ENCODE data around the gene TM4SF4. TPM values are rescaled to one million over a fixed set of nuclear protein-coding genes. Genes with fewer than 3 reads are reported as not detected.

Gene TM4SF4
- total RNA-seq, 1 experiment from 2014 or later = 2.7 TPM

DNA sequence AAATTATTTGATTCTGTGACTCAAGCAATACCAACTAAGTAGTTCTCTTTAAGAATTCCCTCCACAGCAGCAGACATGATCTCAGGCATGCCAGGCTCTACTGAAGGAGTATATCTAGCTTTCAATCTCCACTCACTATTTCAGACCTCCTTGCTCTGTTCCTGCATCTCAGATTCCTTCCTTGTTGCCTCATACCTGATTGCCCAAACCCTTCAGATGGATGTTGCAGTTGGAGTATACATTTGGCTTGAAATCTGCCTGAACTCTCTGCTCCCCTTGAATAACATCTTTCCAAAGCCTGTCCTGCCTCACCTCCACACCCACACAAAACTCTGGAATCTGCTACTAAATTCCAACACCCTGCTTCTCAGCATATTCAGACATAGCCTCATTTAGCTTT, 19.8 kb upstream of the TM4SF4 start:
- TF ChIP-seq, protein P1, sequence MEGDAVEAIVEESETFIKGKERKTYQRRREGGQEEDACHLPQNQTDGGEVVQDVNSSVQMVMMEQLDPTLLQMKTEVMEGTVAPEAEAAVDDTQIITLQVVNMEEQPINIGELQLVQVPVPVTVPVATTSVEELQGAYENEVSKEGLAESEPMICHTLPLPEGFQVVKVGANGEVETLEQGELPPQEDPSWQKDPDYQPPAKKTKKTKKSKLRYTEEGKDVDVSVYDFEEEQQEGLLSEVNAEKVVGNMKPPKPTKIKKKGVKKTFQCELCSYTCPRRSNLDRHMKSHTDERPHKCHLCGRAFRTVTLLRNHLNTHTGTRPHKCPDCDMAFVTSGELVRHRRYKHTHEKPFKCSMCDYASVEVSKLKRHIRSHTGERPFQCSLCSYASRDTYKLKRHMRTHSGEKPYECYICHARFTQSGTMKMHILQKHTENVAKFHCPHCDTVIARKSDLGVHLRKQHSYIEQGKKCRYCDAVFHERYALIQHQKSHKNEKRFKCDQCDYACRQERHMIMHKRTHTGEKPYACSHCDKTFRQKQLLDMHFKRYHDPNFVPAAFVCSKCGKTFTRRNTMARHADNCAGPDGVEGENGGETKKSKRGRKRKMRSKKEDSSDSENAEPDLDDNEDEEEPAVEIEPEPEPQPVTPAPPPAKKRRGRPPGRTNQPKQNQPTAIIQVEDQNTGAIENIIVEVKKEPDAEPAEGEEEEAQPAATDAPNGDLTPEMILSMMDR (IDR thresholded peaks at IDR 0.05; ENCODE audit: insufficient read depth in 1 of 2, low read depth in 1 of 2, low read length in 1 of 2, severe bottlenecking in 1 of 2, unreplicated experiment in 1 of 2) = no peak
- no peak overlapping the region for H3K4me3 ChIP-seq (ENCODE audit: low read depth, low read length)
- ChIA-PET POLR2A (no interaction called here), CTCF (no interaction called here)
- no peaks in the 10 kb centered on the region for H3K36me3 ChIP-seq (ENCODE audit: control insufficient read depth, insufficient read depth, low read length)
- no peak for DNase-seq
- Mint-ChIP-seq H3K4me3 (ENCODE audit: unreplicated experiment) (no peak overlapping the region), H3K9me3 (ENCODE audit: unreplicated experiment) (peaks cover 38% of the 10 kb centered on the region), H3K27ac (ENCODE audit: unreplicated experiment) (no peak overlapping the region), H3K27me3 (ENCODE audit: insufficient read depth, unreplicated experiment) (no peaks in the 10 kb centered on the region), H3K4me1 (ENCODE audit: low read depth, unreplicated experiment) (peaks cover 24% of the 10 kb centered on the region), H3K36me3 (ENCODE audit: insufficient read depth, unreplicated experiment) (peaks cover 4% of the 10 kb centered on the region)
- BruUV-seq (replicated peaks) = no TSS peak
- H3K27me3 ChIP-seq (replicated peaks; ENCODE audit: control insufficient read depth, insufficient read depth, low read length) = no peaks in the 10 kb centered on the region
- intact Hi-C loops (cut with micrococcal nuclease; ENCODE audit: unreplicated experiment) = no loop called here
- peaks cover 11% of the 10 kb centered on the region; the same call in 1 of the 2 replicates for H3K4me1 ChIP-seq
- peaks cover 23% of the 10 kb centered on the region for H3K9me3 ChIP-seq

DNA sequence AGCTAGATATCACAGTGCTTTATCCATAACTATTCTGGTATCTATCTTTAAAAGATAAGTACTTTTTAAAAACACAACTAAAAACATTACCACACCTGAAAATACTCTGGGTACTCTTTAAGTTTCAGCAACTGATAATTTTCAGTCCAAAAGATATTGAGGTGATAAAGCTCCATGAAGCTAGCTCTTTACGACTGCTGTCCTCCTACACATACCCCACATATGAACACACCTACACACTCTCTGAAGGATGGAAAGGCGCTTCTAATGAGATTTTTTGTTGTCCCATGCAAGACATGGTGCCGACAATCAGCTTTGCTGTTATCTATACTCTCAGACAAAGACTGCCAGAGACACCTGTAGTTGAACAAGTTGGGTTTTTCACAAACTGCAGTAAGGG, 19.1 kb upstream of the TM4SF4 start:
- TF ChIP-seq, protein P1 (IDR thresholded peaks at IDR 0.05; ENCODE audit: insufficient read depth in 1 of 2, low read depth in 1 of 2, low read length in 1 of 2, severe bottlenecking in 1 of 2, unreplicated experiment in 1 of 2) = no peak
- no peaks in the 10 kb centered on the region for H3K27me3 ChIP-seq (replicated peaks; ENCODE audit: control insufficient read depth, insufficient read depth, low read length)
- no peak overlapping the region for H3K4me3 ChIP-seq (ENCODE audit: low read depth, low read length)
- DNase-seq = no peak
- Mint-ChIP-seq H3K36me3 (ENCODE audit: insufficient read depth, unreplicated experiment) (peaks cover 4% of the 10 kb centered on the region), H3K27me3 (ENCODE audit: insufficient read depth, unreplicated experiment) (no peaks in the 10 kb centered on the region), H3K9me3 (ENCODE audit: unreplicated experiment) (peaks cover 38% of the 10 kb centered on the region), H3K27ac (ENCODE audit: unreplicated experiment) (no peak overlapping the region), H3K4me1 (ENCODE audit: low read depth, unreplicated experiment) (peaks cover 20% of the 10 kb centered on the region), H3K4me3 (ENCODE audit: unreplicated experiment) (no peak overlapping the region)
- peaks cover 10% of the 10 kb centered on the region; the same call in 1 of the 2 replicates for H3K4me1 ChIP-seq
- intact Hi-C loops (cut with micrococcal nuclease; ENCODE audit: unreplicated experiment) = no loop called here
- CTCF ChIA-PET = no interaction called here
- peaks cover 23% of the 10 kb centered on the region for H3K9me3 ChIP-seq
- H3K36me3 ChIP-seq (ENCODE audit: control insufficient read depth, insufficient read depth, low read length) = no peaks in the 10 kb centered on the region
- POLR2A ChIA-PET = no interaction called here
- no TSS peak for BruUV-seq (replicated peaks)

DNA sequence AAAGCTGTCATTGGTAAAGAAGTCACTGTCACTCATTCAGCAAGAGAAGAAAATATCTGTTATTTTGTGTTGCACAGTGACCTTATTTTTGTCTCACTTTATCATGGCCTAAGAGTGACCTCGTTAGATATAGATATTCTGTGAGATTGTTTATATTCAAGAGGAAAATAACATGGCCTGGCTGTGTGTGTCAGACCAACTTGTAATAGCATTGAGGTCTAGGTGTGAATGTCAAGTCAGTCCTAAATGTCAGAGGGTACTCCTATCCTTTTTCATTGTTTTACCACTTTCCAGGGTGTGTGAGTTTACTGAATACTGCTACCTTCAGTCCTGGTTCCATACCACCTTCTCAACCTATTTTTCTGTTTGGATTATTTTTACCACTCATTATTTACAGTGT, 18.5 kb upstream of the TM4SF4 start:
- Histone ChIP-seq H3K9me3 (peaks cover 18% of the 10 kb centered on the region), H3K27me3 (replicated peaks; ENCODE audit: control insufficient read depth, insufficient read depth, low read length) (no peaks in the 10 kb centered on the region), H3K4me3 (ENCODE audit: low read depth, low read length) (no peak overlapping the region), H3K4me1 (peaks cover 8% of the 10 kb centered on the region; the same call in 1 of the 2 replicates), H3K36me3 (ENCODE audit: control insufficient read depth, insufficient read depth, low read length) (no peaks in the 10 kb centered on the region)
- H3K27me3 Mint-ChIP-seq (ENCODE audit: insufficient read depth, unreplicated experiment) = no peaks in the 10 kb centered on the region
- H3K9me3 Mint-ChIP-seq (ENCODE audit: unreplicated experiment) = peaks cover 33% of the 10 kb centered on the region
- intact Hi-C loops (cut with micrococcal nuclease; ENCODE audit: unreplicated experiment) = no loop called here
- ChIA-PET CTCF (no interaction called here), POLR2A (no interaction called here)
- H3K4me1 Mint-ChIP-seq (ENCODE audit: low read depth, unreplicated experiment) = peaks cover 19% of the 10 kb centered on the region
- no TSS peak for BruUV-seq (replicated peaks)
- H3K4me3 Mint-ChIP-seq (ENCODE audit: unreplicated experiment) = no peak overlapping the region
- H3K36me3 Mint-ChIP-seq (ENCODE audit: insufficient read depth, unreplicated experiment) = peaks cover 4% of the 10 kb centered on the region
- DNase-seq = no peak
- H3K27ac Mint-ChIP-seq (ENCODE audit: unreplicated experiment) = no peak overlapping the region
- TF ChIP-seq, protein P1 (IDR thresholded peaks at IDR 0.05; ENCODE audit: insufficient read depth in 1 of 2, low read depth in 1 of 2, low read length in 1 of 2, severe bottlenecking in 1 of 2, unreplicated experiment in 1 of 2) = no peak

Data from Caco-2 (cell line).